DND-41 (cell line): Measurements from ENCODE around the gene VHLL.

Experiments used
- ATAC-seq: fragments of 200-7000 bp; cut with Tn5 transposase; 3 replicates; pipeline ENCODE4 v1.9.1; 2021; ENCODE audit warnings: low read depth; ENCODE audit not compliant: insufficient read depth
- DNase-seq: peaks from one replicate; pipeline ENCODE4 v3.0.0-alpha.2; 2020
- H2AFZ ChIP-seq: 2 replicates; pipeline ENCODE4 v1.6.0; 2012; ENCODE audit warnings: low read depth, low read length
- H3K27ac ChIP-seq: 2 replicates; pipeline ENCODE4 v1.5.1; 2012; ENCODE audit warnings: low read length, inconsistent platforms
- H3K27me3 ChIP-seq: fragments of 200-600 bp; sonication (generic); 2 replicates; pipeline ENCODE4 v1.6.0; 2012; ENCODE audit warnings: low read length, mild to moderate bottlenecking, inconsistent platforms; ENCODE audit not compliant: insufficient read depth, poor library complexity
- H3K36me3 ChIP-seq: 2 replicates; pipeline ENCODE4 v1.5.1; 2012; ENCODE audit warnings: low read length, inconsistent platforms; ENCODE audit not compliant: insufficient read depth
- H3K4me1 ChIP-seq: 2 replicates; pipeline ENCODE4 v1.5.1; 2012; ENCODE audit warnings: mild to moderate bottlenecking, low read length; ENCODE audit not compliant: insufficient read depth
- H3K4me2 ChIP-seq: 2 replicates; pipeline ENCODE4 v1.6.0; 2012; ENCODE audit warnings: mild to moderate bottlenecking, moderate library complexity, low read length, inconsistent platforms; ENCODE audit not compliant: insufficient read depth
- H3K4me3 ChIP-seq, 2 experiments: fragments of 200-600 bp in 1 of 2; shearing (Covaris generic) in 1 of 2; 2 replicates each; pipeline ENCODE4 v1.5.1; 2012 to 2016; ENCODE audit warnings: inconsistent platforms in 2 of 2, low read length in 2 of 2, mild to moderate bottlenecking in 2 of 2, low read depth in 1 of 2, moderate library complexity in 1 of 2
- H3K79me2 ChIP-seq: 2 replicates; pipeline ENCODE4 v1.6.0; 2012; ENCODE audit warnings: low read length, inconsistent platforms; ENCODE audit not compliant: insufficient read depth
- H3K9ac ChIP-seq: 2 replicates; pipeline ENCODE4 v1.6.0; 2012; ENCODE audit warnings: low read depth, mild to moderate bottlenecking, inconsistent platforms, low read length, moderate library complexity
- H3K9me3 ChIP-seq: 2 replicates; pipeline ENCODE4 v1.5.1; 2012; ENCODE audit warnings: low read length, moderate library complexity, mild to moderate bottlenecking, inconsistent platforms; ENCODE audit not compliant: insufficient read depth, severe bottlenecking
- H4K20me1 ChIP-seq: 2 replicates; pipeline ENCODE4 v1.6.0; 2012; ENCODE audit warnings: low read length; ENCODE audit not compliant: insufficient read depth
- EZH2 ChIP-seq: IDR thresholded peaks from 3 replicates; pipeline ENCODE4 v1.6.1; 2012; ENCODE audit warnings: borderline replicate concordance, low read depth, mild to moderate bottlenecking, moderate library complexity, low read length, inconsistent platforms; ENCODE audit not compliant: severe bottlenecking
- TF ChIP-seq, protein P1 (sequence below): IDR thresholded peaks from 2 replicates; pipeline ENCODE4 v1.5.1; 2012; ENCODE audit warnings: borderline replicate concordance, low read length, moderate library complexity, mild to moderate bottlenecking; ENCODE audit not compliant: poor library complexity, severe bottlenecking; ENCODE audit errors: extremely low read depth

Gene VHLL

DNA sequence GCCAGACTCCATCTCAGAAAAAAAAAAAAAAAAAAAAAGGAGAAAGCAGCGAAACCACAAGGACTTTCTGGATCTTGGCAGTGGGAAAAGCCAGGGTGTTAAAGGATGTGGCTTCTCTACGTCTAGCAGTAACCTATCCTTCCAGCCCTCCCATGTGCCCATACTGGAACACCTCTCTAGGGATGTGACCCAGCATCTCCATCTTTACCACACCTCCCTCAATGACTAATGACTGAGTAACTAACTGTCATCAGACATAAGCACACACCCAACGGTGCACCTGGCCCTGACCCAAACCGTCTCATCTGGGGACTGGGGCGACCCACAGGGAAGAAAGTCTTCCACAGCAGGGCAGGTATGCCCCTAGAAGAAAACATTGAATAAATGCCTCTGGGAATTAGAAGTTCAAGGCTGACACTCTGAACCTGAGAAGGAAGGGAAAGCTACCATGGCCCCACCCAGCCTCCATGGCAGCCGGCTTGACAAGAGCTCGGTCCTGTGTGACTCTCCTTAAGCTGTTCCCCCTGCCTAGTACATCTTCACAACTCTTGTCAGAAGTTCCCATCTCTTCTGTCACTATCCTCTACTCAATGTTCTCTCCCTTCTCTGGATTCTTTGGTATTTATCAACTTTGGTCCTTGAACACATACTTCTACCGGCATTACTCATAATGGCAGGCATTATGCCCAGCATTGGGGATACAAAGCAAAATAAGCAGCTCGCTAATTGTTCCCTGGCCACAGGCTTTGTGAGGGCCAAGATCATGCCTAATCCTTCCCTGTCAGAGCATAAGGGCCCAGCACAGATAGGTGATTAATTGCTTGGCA is 36.4 kb downstream of the VHLL start:
- Histone ChIP-seq H3K79me2 (no peaks in the 10 kb centered on the region), H3K4me1 (no peaks in the 10 kb centered on the region), H3K9me3 (no peaks in the 10 kb centered on the region), H3K9ac (no peak overlapping the region), H3K27ac (no peak overlapping the region), H3K36me3 (peaks cover 95% of the 10 kb centered on the region), H2AFZ (no peak overlapping the region), H3K27me3 (no peaks in the 10 kb centered on the region), H4K20me1 (peaks cover 3% of the 10 kb centered on the region; the same call in 1 of the 2 replicates), H3K4me3 (no peak overlapping the region), H3K4me2 (no peak overlapping the region)
- no peak for DNase-seq
- TF ChIP-seq, protein P1, sequence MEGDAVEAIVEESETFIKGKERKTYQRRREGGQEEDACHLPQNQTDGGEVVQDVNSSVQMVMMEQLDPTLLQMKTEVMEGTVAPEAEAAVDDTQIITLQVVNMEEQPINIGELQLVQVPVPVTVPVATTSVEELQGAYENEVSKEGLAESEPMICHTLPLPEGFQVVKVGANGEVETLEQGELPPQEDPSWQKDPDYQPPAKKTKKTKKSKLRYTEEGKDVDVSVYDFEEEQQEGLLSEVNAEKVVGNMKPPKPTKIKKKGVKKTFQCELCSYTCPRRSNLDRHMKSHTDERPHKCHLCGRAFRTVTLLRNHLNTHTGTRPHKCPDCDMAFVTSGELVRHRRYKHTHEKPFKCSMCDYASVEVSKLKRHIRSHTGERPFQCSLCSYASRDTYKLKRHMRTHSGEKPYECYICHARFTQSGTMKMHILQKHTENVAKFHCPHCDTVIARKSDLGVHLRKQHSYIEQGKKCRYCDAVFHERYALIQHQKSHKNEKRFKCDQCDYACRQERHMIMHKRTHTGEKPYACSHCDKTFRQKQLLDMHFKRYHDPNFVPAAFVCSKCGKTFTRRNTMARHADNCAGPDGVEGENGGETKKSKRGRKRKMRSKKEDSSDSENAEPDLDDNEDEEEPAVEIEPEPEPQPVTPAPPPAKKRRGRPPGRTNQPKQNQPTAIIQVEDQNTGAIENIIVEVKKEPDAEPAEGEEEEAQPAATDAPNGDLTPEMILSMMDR: no peak
- no peak for TF ChIP-seq EZH2
- no peak for ATAC-seq

DNA sequence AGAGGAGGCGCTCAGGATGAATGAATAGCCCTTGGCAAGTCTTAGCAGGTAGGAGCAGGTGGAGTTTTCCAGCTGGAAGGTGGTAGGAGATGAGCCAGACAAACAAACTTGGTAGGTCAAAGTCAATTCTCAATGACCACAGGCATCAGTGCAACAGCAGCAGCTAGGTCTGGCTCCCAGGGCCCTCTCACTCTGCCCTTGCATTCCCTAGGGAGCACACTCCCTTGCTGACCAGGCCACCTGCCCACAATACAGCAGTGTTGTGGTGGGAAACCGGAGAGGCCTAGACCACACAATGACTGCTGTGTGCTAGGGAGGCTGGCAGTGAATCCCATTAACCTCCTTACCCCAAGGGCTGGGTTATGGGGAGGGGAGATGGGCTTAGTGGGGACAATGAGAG is 38.2 kb downstream of the VHLL start:
- Histone ChIP-seq H3K4me2 (no peak overlapping the region), H3K36me3 (peaks cover 93% of the 10 kb centered on the region), H3K4me1 (no peaks in the 10 kb centered on the region), H2AFZ (no peak overlapping the region), H4K20me1 (peaks cover 3% of the 10 kb centered on the region; the same call in 1 of the 2 replicates), H3K79me2 (no peaks in the 10 kb centered on the region), H3K27ac (no peak overlapping the region), H3K4me3 (no peak overlapping the region), H3K27me3 (no peaks in the 10 kb centered on the region), H3K9ac (no peak overlapping the region), H3K9me3 (no peaks in the 10 kb centered on the region)
- ATAC-seq: no peak
- TF ChIP-seq, protein P1: no peak
- no peak for TF ChIP-seq EZH2
- DNase-seq: no peak

DNA sequence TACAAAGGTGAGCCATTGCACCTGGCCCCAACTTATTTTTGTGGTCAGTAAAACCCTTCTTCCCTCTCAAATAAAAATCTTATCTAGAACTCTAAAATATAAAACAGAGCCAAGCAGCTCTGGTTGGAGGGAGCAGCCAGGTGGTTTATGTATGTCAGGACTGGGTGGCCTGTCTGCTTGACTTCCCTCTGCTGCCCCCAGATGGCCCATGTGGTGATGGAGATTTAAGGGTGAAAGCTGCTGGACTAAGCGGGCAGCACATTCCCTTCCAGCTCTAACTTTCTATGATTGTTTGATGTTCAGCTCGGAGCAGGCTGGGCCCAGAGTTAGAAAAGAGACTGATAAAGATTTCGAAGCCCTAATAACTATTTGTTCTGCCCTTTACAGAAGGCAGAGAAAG is 39.3 kb downstream of the VHLL start:
- no peak for DNase-seq
- H3K79me2 ChIP-seq: no peaks in the 10 kb centered on the region
- no peak overlapping the region for H3K9ac ChIP-seq
- peaks cover 86% of the 10 kb centered on the region for H3K36me3 ChIP-seq
- H3K9me3 ChIP-seq: no peaks in the 10 kb centered on the region
- H4K20me1 ChIP-seq: peaks cover 3% of the 10 kb centered on the region; the same call in 1 of the 2 replicates
- H3K4me2 ChIP-seq: no peak overlapping the region
- no peak for ATAC-seq
- no peak overlapping the region for H2AFZ ChIP-seq
- no peak for TF ChIP-seq EZH2
- TF ChIP-seq, protein P1: peak; percentile 10
- no peak overlapping the region for H3K4me3 ChIP-seq
- H3K27me3 ChIP-seq: no peaks in the 10 kb centered on the region
- H3K27ac ChIP-seq: no peak overlapping the region
- no peaks in the 10 kb centered on the region for H3K4me1 ChIP-seq
